ENCODE data around the gene CCDC144A. TPM values are rescaled to one million over a fixed set of nuclear protein-coding genes. Genes with fewer than 3 reads are reported as not detected.
A peak's percentile ranks its signal among the peaks of the same experiment; 100 is the strongest.
"Not testable (repeated sequence)": the region's sequence is repeated elsewhere in the genome, so short reads cannot be mapped to it uniquely, and the experiment has no call there.

Gene CCDC144A
- total RNA-seq, 1 donor: 4.3 TPM

DNA sequence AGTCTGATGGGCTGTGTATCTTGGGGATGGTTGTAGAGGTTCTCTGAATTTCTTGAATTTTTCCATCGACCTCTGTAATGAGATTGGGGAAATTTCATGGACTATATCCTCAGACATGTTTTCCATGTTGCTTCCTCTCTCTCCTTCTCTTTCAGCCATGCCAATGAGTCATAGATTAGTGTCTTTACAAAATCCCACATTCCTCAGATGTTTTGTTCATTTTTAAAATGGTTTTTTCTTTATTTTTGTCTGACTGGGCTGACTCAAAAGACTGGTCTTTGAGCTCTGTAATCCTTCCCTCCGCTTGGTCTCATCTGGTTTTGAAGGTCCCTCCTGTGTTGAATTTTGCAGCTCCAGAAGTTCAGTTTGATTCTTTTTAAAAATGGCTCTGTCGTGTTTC, 60.5 kb downstream of the CCDC144A start:
- DNase-seq (ENCODE audit: low read depth in 2 of 3, low spot score in 2 of 3): not testable (repeated sequence)

DNA sequence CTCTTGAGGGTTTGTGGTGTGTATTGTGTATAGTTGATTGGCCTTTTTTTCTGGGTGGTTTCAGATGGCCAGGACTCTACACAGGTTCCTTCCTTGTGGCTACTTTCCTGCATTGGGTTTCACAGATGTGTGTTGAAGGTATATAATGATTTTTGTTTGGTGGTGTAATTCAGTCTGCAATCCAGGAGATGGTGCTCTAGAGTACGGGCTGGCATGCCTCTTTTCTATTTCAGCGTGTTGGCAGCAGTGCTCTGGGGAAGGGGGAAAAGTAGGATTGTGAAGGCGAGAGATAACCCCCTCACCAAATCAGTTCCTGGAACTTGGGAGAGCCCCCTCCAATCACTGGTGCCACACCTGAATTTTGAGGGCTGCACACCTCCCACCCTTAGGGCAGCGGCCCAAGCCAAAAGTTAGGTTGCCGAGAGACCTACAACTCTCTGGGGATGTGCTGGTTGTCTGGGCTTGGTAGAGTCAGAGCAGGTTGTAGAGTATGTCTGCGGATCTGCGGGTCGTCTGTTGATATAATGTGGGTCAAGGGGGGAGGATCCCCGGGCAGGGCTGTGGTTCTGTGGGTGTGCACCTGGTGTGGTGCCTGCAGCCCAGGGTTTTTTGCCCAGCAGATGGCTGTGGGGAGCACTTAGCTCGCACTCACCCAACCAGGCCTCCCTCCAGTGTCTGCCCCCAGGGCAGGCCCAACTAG, 61.3 kb downstream of the CCDC144A start:
- DNase-seq (ENCODE audit: low read depth in 2 of 3, low spot score in 2 of 3): peak in 1 of 3 donors; percentile 35

DNA sequence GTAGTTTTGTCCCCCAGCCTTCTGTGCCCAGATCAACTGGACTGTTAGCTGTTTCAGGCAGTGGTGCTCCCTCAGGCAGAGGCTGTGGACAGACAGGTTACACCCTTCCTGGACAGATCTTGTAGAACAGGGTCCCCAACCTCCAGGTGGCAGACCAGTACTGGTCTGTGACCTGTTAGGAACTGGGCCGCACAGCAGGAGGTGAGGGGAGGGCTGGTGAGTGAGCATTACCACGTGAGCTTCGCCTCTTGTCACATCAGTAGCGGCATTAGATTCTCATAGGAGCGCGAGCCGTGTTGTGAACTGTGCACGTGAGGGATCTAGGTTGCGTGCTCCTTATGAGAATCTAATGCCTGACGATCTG, 61.9 kb downstream of the CCDC144A start:
- not testable (repeated sequence) for DNase-seq (ENCODE audit: low read depth in 2 of 3, low spot score in 2 of 3)

DNA sequence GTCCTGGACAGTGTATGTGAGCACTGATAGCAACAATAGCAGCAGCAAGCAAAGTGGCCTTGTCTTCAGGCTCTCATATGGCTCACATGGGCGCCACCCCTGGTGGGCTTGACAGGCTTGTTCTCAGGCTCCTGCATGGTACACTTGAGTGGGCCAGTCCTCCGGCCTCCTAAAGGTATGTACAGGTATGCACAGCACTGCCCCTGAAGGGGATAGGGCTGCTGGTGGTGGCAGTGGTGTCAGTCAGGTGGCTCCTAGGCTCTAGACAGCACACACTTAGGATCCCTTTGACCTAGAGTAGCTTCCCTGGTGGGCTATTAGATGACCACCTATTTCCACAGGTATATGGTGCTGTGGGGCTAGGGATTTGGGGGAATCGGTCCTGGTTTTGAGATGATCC, 67.5 kb downstream of the CCDC144A start:
- DNase-seq (ENCODE audit: low read depth in 2 of 3, low spot score in 2 of 3): not testable (repeated sequence)

DNA sequence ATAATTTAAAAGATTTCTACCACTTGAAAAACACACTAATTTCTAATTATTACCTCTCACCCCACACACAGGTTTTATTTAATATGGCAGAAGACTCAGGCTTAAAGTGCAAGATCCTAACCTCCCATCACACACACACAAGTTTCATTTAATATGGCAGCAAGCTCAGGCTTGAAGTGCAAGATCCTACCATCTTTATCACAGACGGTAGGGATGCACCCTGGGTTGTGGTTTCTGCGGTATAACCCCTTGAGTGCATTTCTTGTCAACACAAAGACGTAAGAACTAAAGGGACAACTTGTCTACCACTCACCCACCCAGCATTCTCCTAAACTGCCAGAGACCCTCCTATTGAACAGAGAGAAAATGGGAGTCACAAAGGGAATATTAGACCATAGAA, 68.1 kb downstream of the CCDC144A start:
- not testable (repeated sequence) for DNase-seq (ENCODE audit: low read depth in 2 of 3, low spot score in 2 of 3)

DNA sequence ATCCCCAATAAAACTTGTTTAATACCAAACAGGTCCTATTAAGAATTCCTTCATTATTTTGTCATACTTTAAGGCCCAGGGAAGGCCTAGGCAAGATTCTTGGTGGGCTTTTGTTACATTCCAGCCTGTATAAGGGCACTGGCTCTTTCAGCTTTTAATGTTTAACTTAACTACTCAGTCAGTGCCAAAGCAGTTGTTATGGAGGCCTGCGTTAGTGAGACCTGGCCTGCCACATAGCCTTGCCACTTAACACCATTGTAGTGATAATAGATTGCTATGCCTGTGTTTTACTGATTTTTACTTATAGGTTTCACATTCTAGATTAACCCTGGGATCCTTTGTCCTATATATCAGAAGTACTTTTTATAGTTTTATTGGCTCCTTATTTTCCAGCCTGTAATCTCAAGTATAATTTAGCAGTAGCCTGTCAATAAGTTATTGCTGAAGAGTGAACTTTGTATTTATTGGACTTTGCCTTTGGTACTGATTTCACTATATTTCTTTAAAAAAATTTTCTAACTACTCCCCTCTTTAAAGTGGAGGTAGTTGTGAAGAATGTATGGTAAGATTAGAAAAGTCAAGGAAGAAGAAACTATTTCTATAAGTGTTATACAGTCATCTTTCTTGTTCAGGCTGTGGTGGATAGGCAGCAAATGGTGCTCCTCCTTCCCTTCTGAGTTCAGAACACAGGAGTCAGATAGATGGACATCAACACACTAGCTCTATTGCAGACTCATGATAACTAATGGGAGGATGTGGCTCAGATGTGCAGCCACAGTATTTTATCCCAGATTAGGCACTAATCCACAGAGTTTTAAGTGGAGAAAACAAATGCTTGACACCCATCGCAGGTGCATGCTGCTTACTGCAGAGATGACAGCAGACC, 78.5 kb downstream of the CCDC144A start:
- DNase-seq (ENCODE audit: low read depth in 2 of 3, low spot score in 2 of 3): not testable (repeated sequence)

DNA sequence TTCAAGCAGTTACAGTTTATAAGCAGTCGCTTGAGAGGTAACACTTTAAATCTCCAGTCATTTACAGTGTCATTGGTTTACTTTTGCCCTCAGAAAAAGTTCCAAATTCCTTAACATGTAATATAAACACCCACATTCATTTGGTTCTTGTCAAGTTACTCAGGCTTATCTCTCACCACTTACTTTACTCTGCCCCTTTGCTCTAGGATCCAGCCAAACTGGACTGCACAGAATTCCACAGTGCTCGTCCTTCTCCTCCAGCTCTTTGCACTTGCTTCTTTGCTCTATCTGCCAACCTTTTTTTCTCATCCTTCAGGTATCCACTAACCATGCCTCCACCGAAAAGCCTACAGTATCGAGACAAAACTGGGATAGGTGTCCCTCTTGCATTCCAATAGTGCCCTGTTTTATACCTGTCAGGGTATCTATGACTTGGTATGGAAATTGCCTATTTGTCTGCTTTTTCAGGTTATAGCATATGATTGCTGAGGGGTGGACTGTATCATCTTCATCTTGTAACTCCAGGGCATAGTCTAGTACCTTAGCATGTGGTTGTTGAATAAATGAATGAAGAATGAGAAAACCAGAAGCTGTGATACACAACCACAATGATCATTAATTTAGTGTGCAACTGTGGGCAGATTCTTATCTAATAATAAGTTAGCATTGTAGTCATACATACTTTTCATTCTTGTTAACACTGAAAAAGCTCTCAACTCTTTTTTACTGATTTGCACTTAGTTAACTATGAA, 82.5 kb downstream of the CCDC144A start:
- DNase-seq (ENCODE audit: low read depth in 2 of 3, low spot score in 2 of 3): not testable (repeated sequence)

DNA sequence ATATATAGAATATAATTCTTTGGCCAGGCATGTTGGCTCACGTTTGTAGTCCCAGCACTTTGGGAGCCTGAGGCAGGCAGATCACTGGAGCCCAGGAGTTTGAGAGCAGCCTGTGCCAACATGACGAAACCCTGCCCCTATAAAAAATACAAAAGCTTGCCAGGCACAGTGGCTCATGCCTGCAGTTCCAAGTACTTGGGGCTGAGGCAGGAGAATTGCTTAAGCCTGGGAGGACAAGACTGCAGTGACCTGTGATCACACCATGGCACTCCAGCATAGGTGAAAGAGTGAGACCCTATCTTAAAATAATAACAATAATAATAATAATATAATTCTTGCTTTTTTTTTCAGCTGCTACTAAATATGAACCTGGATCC, 83.1 kb downstream of the CCDC144A start:
- not testable (repeated sequence) for DNase-seq (ENCODE audit: low read depth in 2 of 3, low spot score in 2 of 3)

DNA sequence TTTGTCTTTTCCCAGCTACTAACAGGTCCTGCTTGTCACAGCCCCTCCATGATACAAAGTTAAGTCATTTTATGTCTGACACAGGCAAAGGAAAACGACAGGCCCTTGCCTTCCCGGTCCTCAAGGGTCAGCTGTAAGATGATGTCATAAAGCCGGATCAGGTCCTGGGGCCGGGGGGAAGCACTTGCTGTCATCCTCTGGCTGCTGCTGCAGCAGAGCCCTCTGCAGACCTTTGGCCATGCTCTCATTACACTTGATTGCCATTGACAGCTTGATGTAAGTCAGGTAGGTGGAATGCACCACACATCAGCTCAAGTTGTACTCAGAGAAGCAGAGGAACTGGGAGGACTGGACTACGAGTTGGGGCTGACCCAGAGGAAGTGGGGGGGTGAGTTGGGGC, 97.8 kb downstream of the CCDC144A start:
- DNase-seq (ENCODE audit: low read depth in 2 of 3, low spot score in 2 of 3): not testable (repeated sequence)

DNA sequence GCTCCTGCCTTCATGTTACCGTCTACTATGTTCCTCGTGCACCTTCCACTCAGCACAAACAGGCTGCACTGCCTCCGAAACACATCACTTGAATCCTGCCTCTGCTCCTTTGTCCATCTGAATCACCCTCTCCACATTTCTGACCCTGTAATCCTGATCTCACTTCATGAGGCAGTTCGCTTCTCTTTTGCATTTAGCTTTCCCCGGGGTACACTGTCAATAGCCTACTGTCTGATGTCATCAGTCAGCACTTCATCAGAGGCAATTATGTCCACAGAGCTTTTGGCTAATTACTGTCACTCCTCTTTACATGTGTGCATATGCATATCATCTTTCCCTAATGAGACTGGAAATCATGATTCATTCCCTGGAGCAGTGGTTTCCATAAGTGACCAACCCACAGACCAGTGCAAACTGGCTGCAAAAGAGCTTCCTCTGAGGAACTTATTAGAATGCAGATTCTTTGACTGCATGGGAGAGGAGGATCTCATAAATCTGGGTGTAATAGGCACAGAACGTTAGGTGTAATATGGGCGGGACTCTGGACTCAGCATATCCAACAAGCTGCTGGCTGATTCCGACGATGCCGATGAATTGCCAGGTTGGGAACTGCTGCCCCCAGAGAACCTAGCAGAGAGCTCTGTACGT, 99.0 kb downstream of the CCDC144A start:
- not testable (repeated sequence) for DNase-seq (ENCODE audit: low read depth in 2 of 3, low spot score in 2 of 3)

DNA sequence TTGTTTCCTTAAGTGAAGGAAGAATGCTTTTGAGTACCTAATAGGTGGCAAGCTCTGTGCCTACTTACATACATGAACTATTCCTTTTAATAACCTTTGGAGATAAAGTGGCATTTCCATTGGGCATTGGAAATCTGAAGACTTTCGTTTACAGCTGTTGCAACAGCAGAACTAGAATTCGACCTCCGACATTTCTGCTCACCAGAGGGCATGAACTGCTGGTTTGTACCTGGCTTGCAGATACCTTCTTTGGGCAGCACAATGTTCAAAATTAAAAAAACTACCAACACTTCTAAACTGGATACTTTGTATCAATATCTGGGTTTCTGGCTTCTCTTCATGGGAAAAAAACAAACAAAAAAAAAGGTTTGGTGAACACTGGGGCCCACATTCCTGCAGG, 99.6 kb downstream of the CCDC144A start:
- not testable (repeated sequence) for DNase-seq (ENCODE audit: low read depth in 2 of 3, low spot score in 2 of 3)

DNA sequence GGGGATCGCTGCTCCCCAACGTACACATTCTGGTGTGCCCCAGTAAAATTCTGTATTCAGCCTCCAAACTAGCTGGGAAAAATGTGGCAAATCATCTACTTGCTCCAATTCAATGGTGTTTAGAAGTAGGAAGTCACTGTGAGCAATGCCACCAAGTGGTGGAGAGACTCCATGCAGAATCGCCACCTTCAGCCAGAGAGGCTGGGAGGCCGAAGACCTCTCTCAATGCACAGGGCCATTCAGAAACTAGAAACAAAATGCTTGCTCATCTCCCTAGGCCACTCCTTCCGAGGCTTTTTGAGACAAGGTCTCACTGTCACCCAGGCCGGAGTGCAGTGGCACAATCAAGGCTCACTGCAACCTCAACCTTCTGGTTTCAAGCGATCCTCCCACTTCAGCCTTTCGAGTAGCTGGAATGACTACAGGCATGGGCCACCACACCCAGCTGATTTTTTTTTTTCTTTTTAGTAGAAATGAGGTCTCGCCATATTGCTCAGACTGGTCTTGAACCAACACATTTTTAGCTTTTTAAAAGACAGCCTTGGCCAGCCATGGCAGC, 100.4 kb downstream of the CCDC144A start:
- DNase-seq (ENCODE audit: low read depth in 2 of 3, low spot score in 2 of 3): not testable (repeated sequence)

DNA sequence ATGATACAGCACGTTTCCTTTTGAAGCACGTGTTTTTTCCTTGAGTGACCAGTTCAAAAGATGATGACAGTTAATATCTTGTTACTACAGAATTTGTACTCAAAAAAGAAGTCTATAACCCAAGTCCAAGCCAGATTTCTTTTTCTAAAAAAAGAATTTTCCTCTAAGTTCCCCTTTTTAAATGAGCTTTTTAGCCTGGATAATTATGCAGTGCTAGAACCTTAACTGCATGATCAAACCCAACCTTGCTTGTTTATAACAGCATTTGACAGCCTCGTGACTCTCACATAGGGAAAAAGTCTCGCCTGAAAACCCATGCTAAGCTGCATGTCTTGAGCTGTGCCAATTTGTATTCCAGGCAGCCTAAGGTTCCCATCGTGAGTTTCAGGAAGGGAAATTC, 104.2 kb downstream of the CCDC144A start:
- DNase-seq (ENCODE audit: low read depth in 2 of 3, low spot score in 2 of 3): peak in 1 of 3 donors; percentile 35

DNA sequence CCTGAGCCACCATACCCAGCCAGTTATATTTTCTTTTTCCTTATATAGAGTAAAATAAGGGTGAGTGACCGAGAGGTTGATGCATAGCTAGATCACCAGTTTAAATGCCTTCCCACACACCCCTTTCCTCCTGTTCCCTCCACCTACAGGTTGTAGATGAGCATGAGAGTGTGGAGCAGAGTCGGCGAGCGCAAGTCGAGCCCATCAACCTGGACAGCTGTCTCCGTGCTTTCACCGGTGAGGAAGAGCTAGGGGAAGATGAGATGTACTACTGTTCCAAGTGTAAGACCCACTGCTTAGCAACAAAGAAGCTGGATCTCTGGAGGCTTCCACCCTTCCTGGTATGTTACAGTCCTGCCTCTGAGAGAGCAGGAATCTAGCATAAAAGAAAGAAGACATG, 105.9 kb downstream of the CCDC144A start:
- not testable (repeated sequence) for DNase-seq (ENCODE audit: low read depth in 2 of 3, low spot score in 2 of 3)

DNA sequence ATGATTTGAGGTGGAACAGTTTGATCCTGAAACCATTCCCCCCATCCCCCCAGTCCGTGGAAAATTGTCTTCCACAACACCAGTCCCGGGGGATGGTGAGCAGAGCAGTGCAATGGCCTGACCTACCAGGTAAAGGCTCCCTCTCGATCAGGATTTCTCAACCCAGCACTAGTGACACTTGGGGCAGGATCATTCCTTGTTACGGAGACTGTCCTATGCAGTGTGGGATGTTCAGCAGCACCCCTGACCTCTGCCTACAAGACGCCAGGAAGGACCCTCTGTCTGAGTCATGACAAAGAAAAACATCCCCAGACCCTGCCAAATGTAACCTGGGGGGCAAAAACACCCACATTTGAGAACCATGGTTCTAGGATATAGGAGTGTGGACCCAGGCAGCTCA, 114.8 kb downstream of the CCDC144A start:
- not testable (repeated sequence) for DNase-seq (ENCODE audit: low read depth in 2 of 3, low spot score in 2 of 3)

DNA sequence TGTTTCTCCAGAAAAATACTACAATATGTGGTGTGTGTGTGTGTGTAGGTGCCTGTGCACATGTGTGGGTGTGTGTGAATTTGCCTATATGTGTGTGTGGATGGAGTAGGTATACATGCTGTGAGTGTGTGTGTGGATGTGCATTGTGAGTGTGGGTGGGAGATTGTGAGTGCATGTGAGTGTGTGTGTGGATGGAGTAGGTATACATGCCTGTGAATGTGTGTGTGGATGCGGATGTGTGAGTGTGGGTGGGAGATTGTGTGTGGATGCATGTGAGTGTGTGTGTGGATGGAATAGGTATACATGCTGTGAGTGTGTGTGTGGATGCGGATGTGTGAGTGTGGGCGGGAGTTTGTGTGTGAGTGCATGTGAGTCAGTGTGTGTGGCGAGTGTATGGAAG, 116.6 kb downstream of the CCDC144A start:
- DNase-seq (ENCODE audit: low read depth in 2 of 3, low spot score in 2 of 3): not testable (repeated sequence)

DNA sequence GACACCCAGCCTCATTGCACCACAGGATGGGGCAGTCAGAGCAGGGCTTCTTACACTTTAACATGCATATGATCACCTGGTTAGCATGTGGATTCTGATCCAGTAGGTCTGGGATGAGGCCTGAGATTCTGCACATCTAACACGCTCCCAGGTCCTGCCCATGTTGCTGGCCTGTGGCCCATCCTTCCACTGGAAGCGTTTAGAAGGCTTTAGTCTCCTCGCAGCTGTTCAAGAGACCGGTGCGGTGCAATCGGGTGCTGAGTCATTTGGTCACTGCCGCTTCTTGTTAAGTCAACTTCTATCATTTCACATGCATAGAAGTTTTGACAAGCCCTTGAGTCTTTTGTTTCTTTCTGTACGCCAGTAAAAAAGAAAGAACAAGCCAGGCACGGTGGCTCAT, 117.6 kb downstream of the CCDC144A start:
- not testable (repeated sequence) for DNase-seq (ENCODE audit: low read depth in 2 of 3, low spot score in 2 of 3)

DNA sequence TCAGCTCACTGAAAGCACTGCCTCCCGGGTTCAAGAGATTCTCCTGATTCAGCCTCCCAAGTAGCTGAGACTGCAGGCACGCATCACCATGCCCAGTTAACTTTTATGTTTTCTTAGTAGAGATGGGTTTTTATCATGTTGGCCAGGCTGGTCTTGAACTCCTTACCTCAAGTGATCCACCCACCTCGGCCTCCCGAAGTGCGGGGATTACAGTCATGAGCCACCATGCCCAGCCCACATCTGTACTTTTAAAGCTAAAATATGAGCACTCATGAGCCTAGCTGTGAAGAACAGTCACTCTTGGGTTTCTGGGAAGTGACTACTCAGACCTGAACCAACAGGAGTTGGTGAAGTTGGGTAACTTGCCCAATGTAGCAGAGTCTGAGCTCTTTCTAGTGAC, 120.2 kb downstream of the CCDC144A start:
- not testable (repeated sequence) for DNase-seq (ENCODE audit: low read depth in 2 of 3, low spot score in 2 of 3)

DNA sequence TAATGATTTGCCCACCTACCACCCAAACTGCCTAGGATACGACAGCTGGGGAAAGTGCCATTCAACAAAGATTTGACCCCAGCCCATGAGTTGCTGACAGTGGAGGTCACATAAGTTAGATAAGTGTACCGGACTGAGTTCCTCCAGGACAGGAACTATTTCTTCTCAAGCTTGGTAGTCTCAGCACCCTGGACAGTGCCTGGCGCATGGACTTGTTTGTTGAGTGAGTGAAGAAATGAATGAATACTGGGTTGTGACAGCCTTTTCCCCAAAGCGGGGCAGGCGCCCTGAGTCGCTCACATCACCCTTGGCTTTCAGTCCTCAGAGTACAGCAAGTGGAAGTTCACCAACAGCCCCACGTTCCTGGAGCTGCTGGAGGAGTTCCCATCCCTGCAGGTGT, 122.1 kb downstream of the CCDC144A start:
- DNase-seq (ENCODE audit: low read depth in 2 of 3, low spot score in 2 of 3): peak in 2 of 3 donors; percentile 12 to 65

DNA sequence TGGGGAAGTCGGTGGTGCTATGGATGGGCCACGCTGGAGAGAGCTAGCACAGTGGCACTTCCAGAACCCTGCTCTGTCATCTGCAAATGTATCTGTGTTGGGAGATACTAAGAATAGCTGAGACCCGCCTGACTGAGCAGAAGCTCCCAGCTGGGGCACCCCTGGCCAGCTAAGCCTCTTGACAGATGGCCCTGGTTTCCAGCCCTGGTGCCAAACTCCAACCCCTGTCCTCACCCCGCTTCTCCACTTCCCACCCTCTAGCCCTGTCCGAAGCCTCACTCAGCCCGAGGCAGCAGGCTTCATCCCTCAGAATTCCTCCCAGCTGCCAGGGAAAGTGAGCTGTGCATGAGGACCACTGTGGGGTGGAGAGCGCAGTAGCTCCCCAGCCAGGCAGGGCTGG, 124.4 kb downstream of the CCDC144A start:
- DNase-seq (ENCODE audit: low read depth in 2 of 3, low spot score in 2 of 3): no peak
